ENCODE measurements around the gene GMDS. TPM values are rescaled to one million over a fixed set of nuclear protein-coding genes. Genes with fewer than 3 reads are reported as not detected.

Gene GMDS
- total and polyA plus RNA-seq, 2 of the 4 experiments (the other 2 are of a cell fraction), result 7.3 to 21.9 TPM

GRCh38 chr6:2175825-2176224 lies 69.6 kb downstream of the GMDS start:
- no peaks in the 10 kb centered on the region; the same call in 1 of the 2 replicates for H4K20me1 ChIP-seq (ENCODE audit: insufficient read depth, low read length)
- H3K79me1 ChIP-seq (ENCODE audit: low read depth in 1 of 2, low read length in 2 of 2), result peaks cover 0 to 16% of the 10 kb centered on the region in 2 experiments; a peak in 1 of 4 replicates
- H3K9me3 ChIP-seq (ENCODE audit: control insufficient read depth, insufficient read depth, low read length), result peaks cover 4% of the 10 kb centered on the region; the same call in 1 of the 2 replicates
- BruUV-seq (replicated peaks), result no TSS peak
- no peak overlapping the region for H3K18ac ChIP-seq (ENCODE audit: low read depth, low read length)
- H3K9me1 ChIP-seq (ENCODE audit: insufficient read depth, low read length), result no peaks in the 10 kb centered on the region
- H3K4me3 ChIP-seq (ENCODE audit: insufficient read depth, low read depth, low read length), result no peak overlapping the region
- no peak overlapping the region for H4K8ac ChIP-seq (ENCODE audit: low read depth in 2 of 2, low read length in 2 of 2)
- 0 out of 2 replicates have a peak overlapping the region, but pooled peaks have one; percentile 33 for H2AK5ac ChIP-seq (ENCODE audit: low read depth, low read length)
- H3K36me3 ChIP-seq (ENCODE audit: control insufficient read depth, insufficient read depth, low read length), result no peaks in the 10 kb centered on the region
- intact Hi-C loops (cut with micrococcal nuclease) (no loop called here), in situ Hi-C loops (cut with MboI; ENCODE audit: low sequenced_read_pairs) (no loop called here), dilution Hi-C loops (cut with HindIII; ENCODE audit: low sequenced_read_pairs, unreplicated experiment) (no loop called here)
- H3K4me1 ChIP-seq (ENCODE audit: control insufficient read depth, insufficient read depth, low read length), result peaks cover 4% of the 10 kb centered on the region; the same call in 1 of the 2 replicates
- no peak overlapping the region for H3K56ac ChIP-seq (ENCODE audit: extremely low read depth, insufficient read depth, low read length)
- H4K5ac ChIP-seq (ENCODE audit: low read depth, low read length), result no peak overlapping the region
- WGBS, 2 experiments (ENCODE audit: extremely low coverage in 2 of 2, insufficient read length in 1 of 2), result 83% methylated on average over 1 of the region's 2 CpGs; no CpG with 5 or more reads in 1 of the 2 experiments
- H3K23ac ChIP-seq (ENCODE audit: low read depth, low read length), result no peak overlapping the region
- H3K4me2 ChIP-seq (ENCODE audit: low read depth, low read length), result no peak overlapping the region
- POLR2A ChIA-PET (ENCODE audit: unreplicated experiment), result no interaction called here
- no peak overlapping the region for H3K9ac ChIP-seq (ENCODE audit: low read depth, low read length)
- H2BK15ac ChIP-seq (ENCODE audit: low read depth, low read length), result no peak overlapping the region
- CTCF ChIA-PET, result interaction anchor here (1.3 kb wide), 1 partner anchor 9 kb away, joined by 3 read pairs; no protein-coding TSS in a partner anchor
- H4K91ac ChIP-seq (ENCODE audit: insufficient read depth, low read depth, low read length), result no peak overlapping the region
- DNase-seq (no peak), ATAC-seq (ENCODE audit: low read depth) (no peak)
- H2BK20ac ChIP-seq (ENCODE audit: low read depth, low read length), result no peak overlapping the region
- H3K4ac ChIP-seq (ENCODE audit: low read depth, low read length), result no peak overlapping the region
- no peak overlapping the region for H2BK120ac ChIP-seq (ENCODE audit: low read depth, low read length)
- no peak overlapping the region for H2BK5ac ChIP-seq (ENCODE audit: low read depth, low read length, poor library complexity, severe bottlenecking)
- no peaks in the 10 kb centered on the region for H3K27me3 ChIP-seq (ENCODE audit: control insufficient read depth, insufficient read depth, low read length)
- no peak overlapping the region for H2AK9ac ChIP-seq (replicated peaks; ENCODE audit: low read depth, low read length, poor library complexity)
- no peak overlapping the region for H3K14ac ChIP-seq (replicated peaks; ENCODE audit: low read depth, low read length)
- TF ChIP-seq SMC3 (IDR thresholded peaks at IDR 0.05; ENCODE audit: low read depth, low read length), result no peak
- TF ChIP-seq NFE2L2 (IDR thresholded peaks at IDR 0.05; ENCODE audit: low read depth, low read length), result no peak
- TF ChIP-seq BHLHE40 (IDR thresholded peaks at IDR 0.05; ENCODE audit: low read depth, low read length), result no peak
- no peak for TF ChIP-seq ELK1 (IDR thresholded peaks at IDR 0.05; ENCODE audit: borderline replicate concordance, low read depth, low read length)
- no peak for TF ChIP-seq POLR2A (IDR thresholded peaks at IDR 0.05; ENCODE audit: low read depth, low read length)
- no peak for TF ChIP-seq MXI1 (IDR thresholded peaks at IDR 0.05; ENCODE audit: borderline replicate concordance, low read depth, low read length)
- no peak for TF ChIP-seq RCOR1 (IDR thresholded peaks at IDR 0.05; ENCODE audit: insufficient replicate concordance, low read length)
- no peak for TF ChIP-seq CTCF (conservative IDR thresholded peaks at IDR 0.05; ENCODE audit: low read depth, low read length)
- TF ChIP-seq CHD1 (IDR thresholded peaks at IDR 0.05; ENCODE audit: low read depth, low read length), result no peak
- TF ChIP-seq RFX5 (IDR thresholded peaks at IDR 0.05; ENCODE audit: low read depth, low read length), result no peak
- TF ChIP-seq MAZ (IDR thresholded peaks at IDR 0.05; ENCODE audit: borderline replicate concordance, low read depth, low read length), result no peak
- no peak for TF ChIP-seq RAD21 (IDR thresholded peaks at IDR 0.05; ENCODE audit: low read length)
- TF ChIP-seq USF2 (IDR thresholded peaks at IDR 0.05; ENCODE audit: low read depth, low read length), result no peak
- no peak overlapping the region for H2AFZ ChIP-seq (replicated peaks; ENCODE audit: low read length, poor library complexity)
- H3K27ac ChIP-seq (ENCODE audit: insufficient read depth, low read length), result no peak overlapping the region
